Neural cell (in vitro differentiated cells): Measurements from ENCODE around the gene PTPRN2.

ENCODE experiments used
- CTCF ChIP-seq: fragments of 450-650 bp; IDR thresholded peaks from 2 replicates; pipeline ENCODE4 v1.5.1; 2014; ENCODE audit warnings: antibody characterized with exemption, mild to moderate bottlenecking, moderate library complexity; ENCODE audit not compliant: poor library complexity, severe bottlenecking
- EP300 ChIP-seq: fragments of 450-650 bp; conservative IDR thresholded peaks from 2 replicates; pipeline ENCODE4 v1.6.1; 2014; ENCODE audit warnings: antibody characterized with exemption, mild to moderate bottlenecking, moderate library complexity; ENCODE audit not compliant: poor library complexity, severe bottlenecking
- EZH2 ChIP-seq: fragments of 200-600, 300-800 bp; shearing (Covaris generic), sonication (generic); IDR thresholded peaks from 2 replicates; pipeline ENCODE4 v1.6.1; 2014; ENCODE audit warnings: antibody characterized with exemption, low read length, borderline replicate concordance, mild to moderate bottlenecking; ENCODE audit not compliant: insufficient read depth, poor library complexity, severe bottlenecking
- MXI1 ChIP-seq: fragments of 450-650 bp; conservative IDR thresholded peaks from 2 replicates; pipeline ENCODE4 v1.6.1; 2014; ENCODE audit warnings: antibody characterized with exemption, mild to moderate bottlenecking; ENCODE audit not compliant: poor library complexity, severe bottlenecking
- POLR2AphosphoS5 ChIP-seq: IDR thresholded peaks from 2 replicates; pipeline ENCODE4 v1.6.1; 2012
- RAD21 ChIP-seq: fragments of 450-650 bp; conservative IDR thresholded peaks from 2 replicates; pipeline ENCODE4 v1.6.1; 2014; ENCODE audit warnings: antibody characterized with exemption, mild to moderate bottlenecking, moderate library complexity
- SMC3 ChIP-seq: fragments of 450-650 bp; conservative IDR thresholded peaks from 2 replicates; pipeline ENCODE4 v1.6.1; 2014; ENCODE audit warnings: antibody characterized with exemption, mild to moderate bottlenecking, moderate library complexity; ENCODE audit not compliant: poor library complexity
- TAF1 ChIP-seq: IDR thresholded peaks from 2 replicates; pipeline ENCODE4 v1.6.1; 2012; ENCODE audit warnings: low read depth
- TF ChIP-seq, protein P1 (sequence below): IDR thresholded peaks from 2 replicates; pipeline ENCODE4 v1.6.1; 2012; ENCODE audit warnings: borderline replicate concordance

DNA sequence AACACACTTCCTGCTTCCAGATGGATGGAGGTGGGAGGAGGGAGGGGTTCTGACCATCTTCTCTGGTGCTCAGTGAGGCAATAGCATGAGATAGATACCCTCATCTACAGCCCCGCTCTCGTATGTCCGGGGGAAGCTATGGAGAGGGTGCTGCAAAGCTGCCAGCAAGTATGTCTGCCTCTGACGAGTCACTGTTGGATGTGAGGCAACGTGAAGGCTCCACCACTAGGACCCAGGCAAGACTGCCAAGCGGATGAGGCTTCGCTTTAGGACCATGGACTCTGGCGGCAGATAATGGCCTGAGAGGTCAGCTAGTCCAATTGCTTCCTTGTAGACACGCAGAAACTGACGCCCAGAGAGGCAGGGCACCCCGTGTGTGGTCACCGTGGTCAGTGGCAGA is 601.6 kb downstream of the PTPRN2 start:
- TF ChIP-seq EZH2 (no peak), EP300 (no peak), CTCF (no peak), POLR2AphosphoS5 (no peak), RAD21 (no peak), MXI1 (no peak), SMC3 (no peak), TAF1 (no peak)
- TF ChIP-seq, protein P1, sequence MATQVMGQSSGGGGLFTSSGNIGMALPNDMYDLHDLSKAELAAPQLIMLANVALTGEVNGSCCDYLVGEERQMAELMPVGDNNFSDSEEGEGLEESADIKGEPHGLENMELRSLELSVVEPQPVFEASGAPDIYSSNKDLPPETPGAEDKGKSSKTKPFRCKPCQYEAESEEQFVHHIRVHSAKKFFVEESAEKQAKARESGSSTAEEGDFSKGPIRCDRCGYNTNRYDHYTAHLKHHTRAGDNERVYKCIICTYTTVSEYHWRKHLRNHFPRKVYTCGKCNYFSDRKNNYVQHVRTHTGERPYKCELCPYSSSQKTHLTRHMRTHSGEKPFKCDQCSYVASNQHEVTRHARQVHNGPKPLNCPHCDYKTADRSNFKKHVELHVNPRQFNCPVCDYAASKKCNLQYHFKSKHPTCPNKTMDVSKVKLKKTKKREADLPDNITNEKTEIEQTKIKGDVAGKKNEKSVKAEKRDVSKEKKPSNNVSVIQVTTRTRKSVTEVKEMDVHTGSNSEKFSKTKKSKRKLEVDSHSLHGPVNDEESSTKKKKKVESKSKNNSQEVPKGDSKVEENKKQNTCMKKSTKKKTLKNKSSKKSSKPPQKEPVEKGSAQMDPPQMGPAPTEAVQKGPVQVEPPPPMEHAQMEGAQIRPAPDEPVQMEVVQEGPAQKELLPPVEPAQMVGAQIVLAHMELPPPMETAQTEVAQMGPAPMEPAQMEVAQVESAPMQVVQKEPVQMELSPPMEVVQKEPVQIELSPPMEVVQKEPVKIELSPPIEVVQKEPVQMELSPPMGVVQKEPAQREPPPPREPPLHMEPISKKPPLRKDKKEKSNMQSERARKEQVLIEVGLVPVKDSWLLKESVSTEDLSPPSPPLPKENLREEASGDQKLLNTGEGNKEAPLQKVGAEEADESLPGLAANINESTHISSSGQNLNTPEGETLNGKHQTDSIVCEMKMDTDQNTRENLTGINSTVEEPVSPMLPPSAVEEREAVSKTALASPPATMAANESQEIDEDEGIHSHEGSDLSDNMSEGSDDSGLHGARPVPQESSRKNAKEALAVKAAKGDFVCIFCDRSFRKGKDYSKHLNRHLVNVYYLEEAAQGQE, result no peak
